HEK293 (cell line): ENCODE measurements around the gene MAPKAP1.

Source experiments
- SALL2 ChIP-seq: fragments of 450-650 bp; formaldehyde crosslinking; IDR thresholded peaks from 2 replicates; pipeline ENCODE4 v1.5.0; 2017; ENCODE audit warnings: missing biosample characterization, mild to moderate bottlenecking, missing genetic modification characterization, borderline replicate concordance
- TF ChIP-seq, protein P1 (sequence below): fragments of 450-650 bp; formaldehyde crosslinking; IDR thresholded peaks from 2 replicates; pipeline ENCODE4 v1.5.1; 2017; ENCODE audit warnings: missing biosample characterization, missing genetic modification characterization

DNA sequence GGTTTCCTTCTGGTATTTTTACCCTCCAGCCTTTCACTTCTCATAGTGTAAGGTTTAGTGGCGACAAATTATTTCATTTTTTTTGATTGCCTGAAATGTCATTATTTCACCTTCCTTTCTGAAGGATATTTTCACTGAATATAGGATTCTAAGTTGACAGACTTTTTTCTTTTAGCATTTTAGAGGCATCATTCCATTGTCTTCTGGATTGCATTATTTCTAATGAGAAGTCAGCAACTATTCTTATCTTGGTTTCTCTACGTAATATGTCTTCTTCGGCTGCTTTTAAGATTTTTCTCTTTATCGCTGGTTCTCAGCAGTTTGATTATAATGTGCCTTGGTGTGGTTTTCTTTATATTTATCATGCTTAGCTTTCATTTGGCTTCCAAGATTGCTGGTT lies 251.1 kb downstream of the MAPKAP1 start:
- no peak for TF ChIP-seq SALL2 (tag by site-specific recombination)
- TF ChIP-seq, protein P1, sequence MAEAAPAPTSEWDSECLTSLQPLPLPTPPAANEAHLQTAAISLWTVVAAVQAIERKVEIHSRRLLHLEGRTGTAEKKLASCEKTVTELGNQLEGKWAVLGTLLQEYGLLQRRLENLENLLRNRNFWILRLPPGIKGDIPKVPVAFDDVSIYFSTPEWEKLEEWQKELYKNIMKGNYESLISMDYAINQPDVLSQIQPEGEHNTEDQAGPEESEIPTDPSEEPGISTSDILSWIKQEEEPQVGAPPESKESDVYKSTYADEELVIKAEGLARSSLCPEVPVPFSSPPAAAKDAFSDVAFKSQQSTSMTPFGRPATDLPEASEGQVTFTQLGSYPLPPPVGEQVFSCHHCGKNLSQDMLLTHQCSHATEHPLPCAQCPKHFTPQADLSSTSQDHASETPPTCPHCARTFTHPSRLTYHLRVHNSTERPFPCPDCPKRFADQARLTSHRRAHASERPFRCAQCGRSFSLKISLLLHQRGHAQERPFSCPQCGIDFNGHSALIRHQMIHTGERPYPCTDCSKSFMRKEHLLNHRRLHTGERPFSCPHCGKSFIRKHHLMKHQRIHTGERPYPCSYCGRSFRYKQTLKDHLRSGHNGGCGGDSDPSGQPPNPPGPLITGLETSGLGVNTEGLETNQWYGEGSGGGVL, result no peak
